AG10803 (cell line): ENCODE results near the gene AHDC1.

Experiments
- DNase-seq: peaks from one replicate; pipeline ENCODE4 v3.0.0; 2010; ENCODE audit warnings: low read depth
- H3K4me3 ChIP-seq: 2 replicates; pipeline ENCODE4 v1.5.1; 2011; ENCODE audit warnings: mild to moderate bottlenecking, low read length, control low read depth
- TF ChIP-seq, protein P1 (sequence below): conservative IDR thresholded peaks from 2 replicates; pipeline ENCODE4 v1.5.1; 2011; ENCODE audit warnings: mild to moderate bottlenecking, low read length, control low read depth, inconsistent platforms

AHDC1 gene

DNA sequence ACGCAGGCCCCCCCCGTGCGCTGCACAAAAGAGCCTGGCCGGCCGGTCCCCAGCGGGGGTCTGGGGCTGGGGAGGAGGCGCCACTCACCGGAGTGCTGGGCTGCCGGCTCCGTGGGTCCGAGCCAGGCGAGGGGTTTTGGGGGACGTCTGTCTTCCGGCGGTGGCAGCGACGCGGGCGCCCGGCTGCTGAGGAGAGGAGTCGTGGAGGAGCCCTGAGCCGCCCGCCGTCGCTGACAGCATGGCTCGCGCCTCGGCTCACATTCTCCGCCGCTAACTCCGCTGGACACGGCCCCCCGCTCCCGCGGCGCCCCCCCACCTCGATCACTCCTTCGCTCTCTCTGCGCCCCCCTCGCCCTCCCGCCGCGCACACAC is 649 bp downstream of the AHDC1 start:
- DNase-seq, result no peak
- TF ChIP-seq, protein P1, sequence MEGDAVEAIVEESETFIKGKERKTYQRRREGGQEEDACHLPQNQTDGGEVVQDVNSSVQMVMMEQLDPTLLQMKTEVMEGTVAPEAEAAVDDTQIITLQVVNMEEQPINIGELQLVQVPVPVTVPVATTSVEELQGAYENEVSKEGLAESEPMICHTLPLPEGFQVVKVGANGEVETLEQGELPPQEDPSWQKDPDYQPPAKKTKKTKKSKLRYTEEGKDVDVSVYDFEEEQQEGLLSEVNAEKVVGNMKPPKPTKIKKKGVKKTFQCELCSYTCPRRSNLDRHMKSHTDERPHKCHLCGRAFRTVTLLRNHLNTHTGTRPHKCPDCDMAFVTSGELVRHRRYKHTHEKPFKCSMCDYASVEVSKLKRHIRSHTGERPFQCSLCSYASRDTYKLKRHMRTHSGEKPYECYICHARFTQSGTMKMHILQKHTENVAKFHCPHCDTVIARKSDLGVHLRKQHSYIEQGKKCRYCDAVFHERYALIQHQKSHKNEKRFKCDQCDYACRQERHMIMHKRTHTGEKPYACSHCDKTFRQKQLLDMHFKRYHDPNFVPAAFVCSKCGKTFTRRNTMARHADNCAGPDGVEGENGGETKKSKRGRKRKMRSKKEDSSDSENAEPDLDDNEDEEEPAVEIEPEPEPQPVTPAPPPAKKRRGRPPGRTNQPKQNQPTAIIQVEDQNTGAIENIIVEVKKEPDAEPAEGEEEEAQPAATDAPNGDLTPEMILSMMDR, result no peak
- H3K4me3 ChIP-seq, result peak overlapping the region; percentile 97

- TF ChIP-seq, protein P1, result no peak
- no peak for DNase-seq
- peak overlapping the region; percentile 97 for H3K4me3 ChIP-seq
These were observed 1.3 kb downstream of the AHDC1 start for GRCh38 chr1:27602462-27603308.

DNA sequence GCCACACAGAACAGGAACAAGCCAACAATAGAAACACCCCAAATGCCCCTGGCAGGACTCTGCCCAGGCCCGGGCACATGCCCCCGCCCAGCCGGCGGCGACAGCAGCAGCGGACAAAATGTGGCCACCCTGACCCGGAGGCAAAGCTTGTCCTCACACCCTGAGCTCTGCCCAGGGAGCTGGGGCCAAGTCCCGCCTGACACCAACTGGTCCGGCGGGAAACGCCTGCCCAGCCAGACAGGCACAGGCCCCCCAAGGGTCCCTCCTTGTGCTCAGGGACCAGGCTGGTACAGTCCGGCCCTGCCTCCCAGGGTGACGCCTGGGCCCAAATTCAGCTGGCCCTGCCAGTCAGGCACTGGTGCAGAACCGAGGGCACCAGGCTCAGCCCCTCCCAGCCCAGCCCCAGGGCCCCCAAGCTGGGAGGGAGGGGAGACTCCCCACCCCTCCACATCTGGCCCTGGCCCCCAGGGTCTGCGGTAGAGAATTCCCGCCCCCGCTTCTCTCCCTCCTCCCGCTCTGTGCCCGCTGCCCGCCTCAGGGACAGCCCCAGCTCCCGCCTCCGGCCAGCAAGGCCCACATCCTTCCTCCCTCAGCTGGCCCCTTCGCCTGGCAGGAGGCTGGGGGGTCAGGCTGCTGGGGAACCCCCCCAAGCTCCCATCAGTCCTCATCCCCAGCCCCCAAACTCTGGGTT is 2.0 kb downstream of the AHDC1 start:
- no peak for DNase-seq
- H3K4me3 ChIP-seq, result peak overlapping the region; percentile 97
- TF ChIP-seq, protein P1, result no peak

- no peak for DNase-seq
- H3K4me3 ChIP-seq, result peak overlapping the region; percentile 97
- TF ChIP-seq, protein P1, result no peak
These were observed 2.6 kb downstream of the AHDC1 start for GRCh38 chr1:27601321-27601770.

DNA sequence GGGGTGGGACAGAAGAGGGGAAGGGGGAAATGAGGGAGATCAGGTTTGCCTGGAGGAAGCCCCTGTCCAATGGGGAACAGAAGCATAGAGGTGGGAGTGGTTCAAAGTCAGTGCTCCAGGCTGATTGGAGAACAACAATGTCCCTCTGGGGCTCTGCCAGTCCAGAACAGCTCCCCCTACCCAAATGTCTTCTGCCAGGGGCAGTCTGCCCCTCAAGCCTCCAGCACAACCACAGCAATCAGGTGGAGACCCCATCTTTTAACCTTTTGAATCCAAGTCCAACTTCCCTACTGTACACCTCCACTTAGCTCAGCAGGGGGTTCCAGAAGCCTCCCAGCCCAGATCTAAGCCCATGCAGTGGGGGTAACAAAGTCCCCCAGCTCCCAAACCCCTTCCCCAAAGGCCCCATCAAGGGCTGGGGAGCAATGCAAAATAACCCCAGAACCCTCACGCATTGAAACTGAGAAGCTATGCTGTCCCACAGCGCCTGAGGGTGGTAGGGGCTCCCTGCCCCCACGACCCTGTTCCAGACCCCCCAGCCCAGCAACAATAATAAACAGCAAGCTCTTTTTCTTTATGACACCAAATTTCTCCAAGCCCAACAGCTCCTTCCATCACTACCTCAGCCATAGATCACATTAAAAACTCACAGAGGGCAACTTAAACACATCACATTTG is 3.3 kb downstream of the AHDC1 start:
- peak overlapping the region; percentile 97 for H3K4me3 ChIP-seq
- no peak for DNase-seq
- TF ChIP-seq, protein P1, result no peak

- DNase-seq, result no peak
- peak overlapping the region; percentile 29 for H3K4me3 ChIP-seq
- TF ChIP-seq, protein P1, result no peak
These were observed 4.1 kb downstream of the AHDC1 start for GRCh38 chr1:27599605-27600497.
